Neural progenitor cell (in vitro differentiated cells): ENCODE measurements around the gene EAF2.

Experiments used
- EZH2phosphoT487 ChIP-seq: fragments of 200-600 bp; sonication (generic); IDR thresholded peaks from 2 replicates; pipeline ENCODE4 v1.6.1; 2017; ENCODE audit warnings: antibody characterized with exemption
- TF ChIP-seq, protein P1 (sequence below): fragments of 200-600 bp; sonication (generic); IDR thresholded peaks from 2 replicates; pipeline ENCODE4 v1.5.1; 2017; ENCODE audit warnings: antibody characterized with exemption, mild to moderate bottlenecking

DNA sequence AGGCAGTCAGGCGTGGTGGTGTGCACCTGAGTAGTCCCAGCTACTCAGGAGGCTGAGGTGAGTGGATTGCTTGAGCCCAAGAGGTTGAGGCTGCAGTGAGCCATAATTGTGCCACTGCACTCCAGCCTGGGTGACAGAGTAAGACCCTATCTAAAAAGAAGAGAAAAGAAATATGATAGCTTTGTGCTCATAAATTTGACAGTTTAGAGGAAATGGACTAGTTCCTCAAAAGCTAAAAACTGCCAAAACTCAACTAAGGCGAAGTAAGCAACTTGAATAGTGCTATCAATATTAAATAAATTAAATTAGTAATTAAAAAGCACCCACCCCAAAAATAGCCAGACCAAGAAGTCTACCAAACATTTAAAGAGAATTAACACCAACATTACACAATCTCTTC, 34.7 kb downstream of the EAF2 start:
- TF ChIP-seq, protein P1, sequence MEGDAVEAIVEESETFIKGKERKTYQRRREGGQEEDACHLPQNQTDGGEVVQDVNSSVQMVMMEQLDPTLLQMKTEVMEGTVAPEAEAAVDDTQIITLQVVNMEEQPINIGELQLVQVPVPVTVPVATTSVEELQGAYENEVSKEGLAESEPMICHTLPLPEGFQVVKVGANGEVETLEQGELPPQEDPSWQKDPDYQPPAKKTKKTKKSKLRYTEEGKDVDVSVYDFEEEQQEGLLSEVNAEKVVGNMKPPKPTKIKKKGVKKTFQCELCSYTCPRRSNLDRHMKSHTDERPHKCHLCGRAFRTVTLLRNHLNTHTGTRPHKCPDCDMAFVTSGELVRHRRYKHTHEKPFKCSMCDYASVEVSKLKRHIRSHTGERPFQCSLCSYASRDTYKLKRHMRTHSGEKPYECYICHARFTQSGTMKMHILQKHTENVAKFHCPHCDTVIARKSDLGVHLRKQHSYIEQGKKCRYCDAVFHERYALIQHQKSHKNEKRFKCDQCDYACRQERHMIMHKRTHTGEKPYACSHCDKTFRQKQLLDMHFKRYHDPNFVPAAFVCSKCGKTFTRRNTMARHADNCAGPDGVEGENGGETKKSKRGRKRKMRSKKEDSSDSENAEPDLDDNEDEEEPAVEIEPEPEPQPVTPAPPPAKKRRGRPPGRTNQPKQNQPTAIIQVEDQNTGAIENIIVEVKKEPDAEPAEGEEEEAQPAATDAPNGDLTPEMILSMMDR, result no peak
- no peak for TF ChIP-seq EZH2phosphoT487
